Measurements from ENCODE around the gene TNFSF4. TPM values are rescaled to one million over a fixed set of nuclear protein-coding genes. Genes with fewer than 3 reads are reported as not detected.

TNFSF4 gene
- total RNA-seq, 3 donors from 2014 or later (not counting 1 experiment from before 2014, with no cell fraction given) = 1.7 to 3.7 (median 2.9) TPM

GRCh38 chr1:173222149-173223030, 15.3 kb upstream of the TNFSF4 start:
- no peak for TF ChIP-seq CTCF (IDR thresholded peaks at IDR 0.05)
- H3K4me1 Mint-ChIP-seq = peaks cover 10 to 22% of the 10 kb centered on the region in 2 donors
- Histone ChIP-seq H3K4me1 (ENCODE audit: control insufficient read depth, insufficient read depth, low read length) (no peaks in the 10 kb centered on the region), H3K36me3 (ENCODE audit: control insufficient read depth, insufficient read depth, low read length) (no peaks in the 10 kb centered on the region), H3K4me3 (ENCODE audit: low read length) (no peak overlapping the region), H3K27ac (ENCODE audit: low read length) (no peak overlapping the region), H3K27me3 (ENCODE audit: control insufficient read depth, insufficient read depth, low read length) (no peaks in the 10 kb centered on the region), H3K9me3 (ENCODE audit: control insufficient read depth, insufficient read depth, low read length) (no peaks in the 10 kb centered on the region)
- intact Hi-C loops (cut with micrococcal nuclease) = no loop called here
- no peaks in the 10 kb centered on the region for H3K9me3 Mint-ChIP-seq
- WGBS (ENCODE audit: insufficient coverage) = 47% methylated on average over 1 of the region's 3 CpGs
- no peak overlapping the region for H3K27ac Mint-ChIP-seq
- DNase-seq (no peak), ATAC-seq (no peak)
- H3K36me3 Mint-ChIP-seq = no peaks in the 10 kb centered on the region
- H3K27me3 Mint-ChIP-seq (ENCODE audit: low read depth in 2 of 2) = no peaks in the 10 kb centered on the region
- no peak overlapping the region for H3K4me3 Mint-ChIP-seq

GRCh38 chr1:173220157-173220556, 13.0 kb upstream of the TNFSF4 start:
- no peak for TF ChIP-seq CTCF (IDR thresholded peaks at IDR 0.05)
- H3K27ac ChIP-seq (ENCODE audit: low read length) = no peak overlapping the region
- H3K36me3 ChIP-seq (ENCODE audit: control insufficient read depth, insufficient read depth, low read length) = no peaks in the 10 kb centered on the region
- Mint-ChIP-seq H3K9me3 (no peaks in the 10 kb centered on the region), H3K4me3 (no peak overlapping the region), H3K27ac (no peak overlapping the region), H3K27me3 (ENCODE audit: low read depth in 2 of 2) (no peaks in the 10 kb centered on the region), H3K4me1 (peaks cover 6 to 19% of the 10 kb centered on the region in 2 donors), H3K36me3 (no peaks in the 10 kb centered on the region)
- H3K4me3 ChIP-seq (ENCODE audit: low read length) = no peak overlapping the region
- H3K4me1 ChIP-seq (ENCODE audit: control insufficient read depth, insufficient read depth, low read length) = no peaks in the 10 kb centered on the region
- no peak for DNase-seq
- WGBS (ENCODE audit: insufficient coverage) = no CpG with 5 or more reads among the region's 1 CpG
- ATAC-seq = no peak
- intact Hi-C loops (cut with micrococcal nuclease) = no loop called here
- no peaks in the 10 kb centered on the region for H3K9me3 ChIP-seq (ENCODE audit: control insufficient read depth, insufficient read depth, low read length)
- H3K27me3 ChIP-seq (ENCODE audit: control insufficient read depth, insufficient read depth, low read length) = no peaks in the 10 kb centered on the region

GRCh38 chr1:173213665-173214064, 6.5 kb upstream of the TNFSF4 start:
- no peaks in the 10 kb centered on the region for H3K9me3 Mint-ChIP-seq
- Histone ChIP-seq H3K27me3 (ENCODE audit: control insufficient read depth, insufficient read depth, low read length) (no peaks in the 10 kb centered on the region), H3K36me3 (ENCODE audit: control insufficient read depth, insufficient read depth, low read length) (no peaks in the 10 kb centered on the region), H3K27ac (ENCODE audit: low read length) (no peak overlapping the region), H3K4me3 (ENCODE audit: low read length) (no peak overlapping the region), H3K9me3 (ENCODE audit: control insufficient read depth, insufficient read depth, low read length) (no peaks in the 10 kb centered on the region), H3K4me1 (ENCODE audit: control insufficient read depth, insufficient read depth, low read length) (no peaks in the 10 kb centered on the region)
- H3K36me3 Mint-ChIP-seq = no peaks in the 10 kb centered on the region
- TF ChIP-seq CTCF (IDR thresholded peaks at IDR 0.05) = no peak
- no peaks in the 10 kb centered on the region for H3K27me3 Mint-ChIP-seq (ENCODE audit: low read depth in 2 of 2)
- ATAC-seq (no peak), DNase-seq (no peak)
- H3K27ac Mint-ChIP-seq = no peak overlapping the region
- no CpG with 5 or more reads among the region's 1 CpG for WGBS (ENCODE audit: insufficient coverage)
- H3K4me3 Mint-ChIP-seq = no peak overlapping the region
- intact Hi-C loops (cut with micrococcal nuclease) = no loop called here
- H3K4me1 Mint-ChIP-seq = peaks cover 6 to 8% of the 10 kb centered on the region in 2 donors
